ENCODE results near the gene TBX4. TPM values are rescaled to one million over a fixed set of nuclear protein-coding genes. Genes with fewer than 3 reads are reported as not detected.

Gene TBX4
- total and polyA plus RNA-seq, 2 of the 13 experiments (the other 11 are each of a cell fraction or from before 2014, with no cell fraction given): 0.11 to 1.1 TPM

DNA sequence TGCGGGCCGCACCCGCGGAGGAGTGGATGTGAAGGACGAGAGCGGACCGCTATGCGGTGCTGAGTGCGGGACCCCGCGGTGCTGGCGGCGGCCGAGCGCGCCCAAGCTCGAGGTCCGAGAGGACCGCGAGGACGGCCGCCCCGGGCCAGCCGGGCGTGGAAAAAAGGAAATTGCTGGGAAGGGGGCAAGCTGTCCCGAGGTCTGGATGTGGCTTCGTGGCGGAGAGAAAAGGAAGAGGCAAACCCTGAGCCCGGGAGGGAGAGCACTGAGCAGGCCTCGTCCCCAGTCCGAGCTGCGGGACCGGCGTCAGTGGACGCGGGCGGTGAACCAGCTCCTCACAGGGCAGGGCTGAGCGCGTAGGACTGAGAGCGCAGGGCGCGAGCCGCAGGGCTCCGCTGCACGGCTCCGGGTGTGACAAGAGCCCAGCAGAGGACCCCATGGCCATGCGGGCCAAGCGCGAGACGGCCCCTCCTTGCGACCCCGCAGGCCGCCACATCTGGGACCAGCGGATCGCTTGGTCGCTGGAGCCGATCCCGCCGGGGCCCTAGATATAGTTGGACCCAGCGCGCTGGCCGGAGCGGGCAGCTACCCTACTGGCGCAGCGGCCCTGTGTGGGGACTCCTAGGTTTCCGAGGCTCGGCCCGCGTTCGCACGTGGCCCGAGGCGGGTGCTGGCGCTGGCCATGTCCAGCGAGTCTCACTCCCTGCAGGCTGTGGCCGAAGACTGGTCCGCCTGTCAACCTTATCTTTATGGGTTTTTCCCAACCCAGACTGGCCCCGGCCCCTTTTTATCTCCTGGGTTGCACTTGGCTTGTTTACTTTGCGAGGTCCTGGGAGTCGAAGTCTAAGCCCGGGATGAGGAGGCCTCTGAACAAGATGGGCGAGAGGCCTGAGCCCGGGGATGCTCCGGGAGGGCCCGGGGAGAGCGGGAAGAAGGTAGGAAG is 2.4 kb downstream of the TBX4 start (continued):
- TF ChIP-seq, protein P1, sequence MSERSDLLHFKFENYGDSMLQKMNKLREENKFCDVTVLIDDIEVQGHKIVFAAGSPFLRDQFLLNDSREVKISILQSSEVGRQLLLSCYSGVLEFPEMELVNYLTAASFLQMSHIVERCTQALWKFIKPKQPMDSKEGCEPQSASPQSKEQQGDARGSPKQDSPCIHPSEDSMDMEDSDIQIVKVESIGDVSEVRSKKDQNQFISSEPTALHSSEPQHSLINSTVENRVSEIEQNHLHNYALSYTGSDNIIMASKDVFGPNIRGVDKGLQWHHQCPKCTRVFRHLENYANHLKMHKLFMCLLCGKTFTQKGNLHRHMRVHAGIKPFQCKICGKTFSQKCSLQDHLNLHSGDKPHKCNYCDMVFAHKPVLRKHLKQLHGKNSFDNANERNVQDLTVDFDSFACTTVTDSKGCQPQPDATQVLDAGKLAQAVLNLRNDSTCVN (CRISPR knock-in tag; IDR thresholded peaks at IDR 0.05; ENCODE audit: borderline replicate concordance): 0 out of 2 replicates have a peak, but pooled peaks have one; percentile 26
- no peak for TF ChIP-seq ZNF17 (CRISPR knock-in tag; IDR thresholded peaks at IDR 0.05)
- TF ChIP-seq ARNT (IDR thresholded peaks at IDR 0.05): no peak
- TF ChIP-seq DR1 (CRISPR knock-in tag; IDR thresholded peaks at IDR 0.05): no peak
- no peak for TF ChIP-seq CREB1 (IDR thresholded peaks at IDR 0.05)
- 0 out of 2 replicates have a peak, but pooled peaks have one; percentile 19 for TF ChIP-seq CREB1 (CRISPR knock-in tag; IDR thresholded peaks at IDR 0.05)
- no peak for TF ChIP-seq ZKSCAN1 (IDR thresholded peaks at IDR 0.05; ENCODE audit: low read length)
- no peak for TF ChIP-seq ZNF33A (CRISPR knock-in tag; IDR thresholded peaks at IDR 0.05; ENCODE audit: borderline replicate concordance)
- no peak for TF ChIP-seq ZNF615 (CRISPR knock-in tag; IDR thresholded peaks at IDR 0.05; ENCODE audit: borderline replicate concordance)
- TF ChIP-seq KLF15 (CRISPR knock-in tag; IDR thresholded peaks at IDR 0.05; ENCODE audit: borderline replicate concordance): no peak
- TF ChIP-seq ZFX (CRISPR knock-in tag; IDR thresholded peaks at IDR 0.05; ENCODE audit: low read depth): peak; percentile 81
- TF ChIP-seq, protein P2, sequence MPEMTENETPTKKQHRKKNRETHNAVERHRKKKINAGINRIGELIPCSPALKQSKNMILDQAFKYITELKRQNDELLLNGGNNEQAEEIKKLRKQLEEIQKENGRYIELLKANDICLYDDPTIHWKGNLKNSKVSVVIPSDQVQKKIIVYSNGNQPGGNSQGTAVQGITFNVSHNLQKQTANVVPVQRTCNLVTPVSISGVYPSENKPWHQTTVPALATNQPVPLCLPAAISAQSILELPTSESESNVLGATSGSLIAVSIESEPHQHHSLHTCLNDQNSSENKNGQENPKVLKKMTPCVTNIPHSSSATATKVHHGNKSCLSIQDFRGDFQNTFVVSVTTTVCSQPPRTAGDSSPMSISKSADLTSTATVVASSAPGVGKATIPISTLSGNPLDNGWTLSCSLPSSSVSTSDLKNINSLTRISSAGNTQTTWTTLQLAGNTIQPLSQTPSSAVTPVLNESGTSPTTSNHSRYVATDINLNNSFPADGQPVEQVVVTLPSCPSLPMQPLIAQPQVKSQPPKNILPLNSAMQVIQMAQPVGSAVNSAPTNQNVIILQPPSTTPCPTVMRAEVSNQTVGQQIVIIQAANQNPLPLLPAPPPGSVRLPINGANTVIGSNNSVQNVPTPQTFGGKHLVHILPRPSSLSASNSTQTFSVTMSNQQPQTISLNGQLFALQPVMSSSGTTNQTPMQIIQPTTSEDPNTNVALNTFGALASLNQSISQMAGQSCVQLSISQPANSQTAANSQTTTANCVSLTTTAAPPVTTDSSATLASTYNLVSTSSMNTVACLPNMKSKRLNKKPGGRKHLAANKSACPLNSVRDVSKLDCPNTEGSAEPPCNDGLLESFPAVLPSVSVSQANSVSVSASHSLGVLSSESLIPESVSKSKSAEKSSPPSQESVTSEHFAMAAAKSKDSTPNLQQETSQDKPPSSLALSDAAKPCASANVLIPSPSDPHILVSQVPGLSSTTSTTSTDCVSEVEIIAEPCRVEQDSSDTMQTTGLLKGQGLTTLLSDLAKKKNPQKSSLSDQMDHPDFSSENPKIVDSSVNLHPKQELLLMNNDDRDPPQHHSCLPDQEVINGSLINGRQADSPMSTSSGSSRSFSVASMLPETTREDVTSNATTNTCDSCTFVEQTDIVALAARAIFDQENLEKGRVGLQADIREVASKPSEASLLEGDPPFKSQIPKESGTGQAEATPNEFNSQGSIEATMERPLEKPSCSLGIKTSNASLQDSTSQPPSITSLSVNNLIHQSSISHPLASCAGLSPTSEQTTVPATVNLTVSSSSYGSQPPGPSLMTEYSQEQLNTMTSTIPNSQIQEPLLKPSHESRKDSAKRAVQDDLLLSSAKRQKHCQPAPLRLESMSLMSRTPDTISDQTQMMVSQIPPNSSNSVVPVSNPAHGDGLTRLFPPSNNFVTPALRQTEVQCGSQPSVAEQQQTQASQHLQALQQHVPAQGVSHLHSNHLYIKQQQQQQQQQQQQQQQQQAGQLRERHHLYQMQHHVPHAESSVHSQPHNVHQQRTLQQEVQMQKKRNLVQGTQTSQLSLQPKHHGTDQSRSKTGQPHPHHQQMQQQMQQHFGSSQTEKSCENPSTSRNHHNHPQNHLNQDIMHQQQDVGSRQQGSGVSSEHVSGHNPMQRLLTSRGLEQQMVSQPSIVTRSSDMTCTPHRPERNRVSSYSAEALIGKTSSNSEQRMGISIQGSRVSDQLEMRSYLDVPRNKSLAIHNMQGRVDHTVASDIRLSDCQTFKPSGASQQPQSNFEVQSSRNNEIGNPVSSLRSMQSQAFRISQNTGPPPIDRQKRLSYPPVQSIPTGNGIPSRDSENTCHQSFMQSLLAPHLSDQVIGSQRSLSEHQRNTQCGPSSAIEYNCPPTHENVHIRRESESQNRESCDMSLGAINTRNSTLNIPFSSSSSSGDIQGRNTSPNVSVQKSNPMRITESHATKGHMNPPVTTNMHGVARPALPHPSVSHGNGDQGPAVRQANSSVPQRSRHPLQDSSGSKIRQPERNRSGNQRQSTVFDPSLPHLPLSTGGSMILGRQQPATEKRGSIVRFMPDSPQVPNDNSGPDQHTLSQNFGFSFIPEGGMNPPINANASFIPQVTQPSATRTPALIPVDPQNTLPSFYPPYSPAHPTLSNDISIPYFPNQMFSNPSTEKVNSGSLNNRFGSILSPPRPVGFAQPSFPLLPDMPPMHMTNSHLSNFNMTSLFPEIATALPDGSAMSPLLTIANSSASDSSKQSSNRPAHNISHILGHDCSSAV (CRISPR knock-in tag; IDR thresholded peaks at IDR 0.05; ENCODE audit: borderline replicate concordance): no peak
- TF ChIP-seq ZFP36L1 (CRISPR knock-in tag; IDR thresholded peaks at IDR 0.05): no peak

Measured in HepG2 (cell line).